ENCODE results near the gene NPAS3.

Gene NPAS3

GRCh38 chr14:33646692-33647260 lies 708.1 kb downstream of the NPAS3 start:
- FAIRE-seq (no peak), DNase-seq (ENCODE audit: insufficient read length, low spot score) (no peak)

DNA sequence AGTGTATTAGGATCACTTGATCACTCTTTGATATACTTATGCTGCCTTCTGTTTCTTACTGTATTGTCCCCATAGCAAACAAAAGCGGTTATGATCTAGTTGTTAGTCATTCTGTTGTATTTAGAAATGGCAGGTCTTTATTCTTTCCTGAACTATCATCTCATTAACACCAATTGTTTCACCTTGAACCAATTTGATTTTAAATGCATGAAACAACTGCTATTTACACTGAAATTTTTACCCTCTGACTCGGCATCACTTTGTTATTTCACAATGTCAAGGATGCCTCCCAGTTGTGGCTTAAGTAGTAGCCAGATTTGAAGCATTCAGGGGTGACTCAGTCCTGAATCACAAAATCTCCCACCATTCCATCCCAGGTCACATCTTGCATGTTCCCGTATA lies 708.7 kb downstream of the NPAS3 start:
- FAIRE-seq (no peak), DNase-seq (ENCODE audit: insufficient read length, low spot score) (no peak)

- FAIRE-seq (no peak), DNase-seq (ENCODE audit: insufficient read length, low spot score) (no peak)
Measured at GRCh38 chr14:33650430-33650829, 711.8 kb downstream of the NPAS3 start.

DNA sequence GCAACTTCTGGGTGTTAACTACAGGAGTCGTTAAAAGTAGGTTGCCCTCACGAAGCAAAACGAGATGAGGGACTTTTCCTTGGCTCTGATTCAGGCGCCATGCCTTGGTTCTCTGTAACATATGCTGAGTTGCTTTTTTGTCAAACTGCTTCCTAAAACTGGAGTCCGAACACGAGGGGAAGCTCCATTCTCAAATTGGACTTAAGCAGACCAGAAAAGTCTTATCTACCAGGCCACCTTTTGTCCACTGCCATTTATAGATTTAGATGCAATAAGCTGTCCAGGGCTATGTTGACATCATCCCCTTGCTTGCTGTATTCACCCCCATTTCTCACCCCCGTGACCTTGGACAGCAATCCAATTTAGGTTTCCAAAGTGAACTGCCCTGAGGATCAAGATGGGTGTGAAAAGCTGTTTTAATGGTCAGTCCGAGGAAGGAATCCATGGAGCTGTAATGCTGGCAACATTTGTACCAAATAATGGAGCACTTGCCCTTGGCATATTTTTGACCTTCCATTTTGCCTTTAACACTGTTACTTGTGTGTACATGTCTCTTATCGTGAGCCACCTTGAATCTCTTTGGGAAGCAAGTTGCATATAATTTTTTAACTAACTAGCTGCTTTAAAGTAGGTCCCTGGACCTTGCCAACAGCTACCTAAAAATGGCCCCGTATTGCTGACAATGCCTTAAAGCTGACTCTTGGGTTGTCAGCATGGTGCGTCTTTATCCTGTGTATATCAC lies 714.1 kb downstream of the NPAS3 start:
- DNase-seq (ENCODE audit: insufficient read length, low spot score) (no peak), FAIRE-seq (no peak)

GRCh38 chr14:33653308-33653695 lies 714.6 kb downstream of the NPAS3 start:
- DNase-seq (ENCODE audit: insufficient read length, low spot score): no peak
- no peak for FAIRE-seq

DNA sequence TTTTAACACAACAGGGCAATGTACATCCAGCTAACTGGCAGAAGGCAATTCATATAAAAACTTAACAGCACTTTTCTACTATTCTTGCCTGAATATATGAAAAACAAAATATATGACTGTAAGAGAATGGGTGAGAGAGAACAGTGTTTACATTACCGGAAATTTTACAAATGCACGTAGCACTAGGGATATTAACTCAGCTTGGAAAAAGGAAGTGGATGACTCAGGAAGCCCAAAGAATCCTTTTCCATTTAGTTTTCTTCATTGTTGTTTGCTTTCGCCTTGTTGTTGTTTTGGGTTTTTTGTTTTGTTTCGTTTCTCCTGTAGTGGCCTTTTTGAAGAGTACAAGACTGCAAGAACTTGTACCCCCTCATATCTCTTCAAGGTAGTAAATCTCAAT lies 716.7 kb downstream of the NPAS3 start:
- FAIRE-seq: no peak
- no peak for DNase-seq (ENCODE audit: insufficient read length, low spot score)

DNA sequence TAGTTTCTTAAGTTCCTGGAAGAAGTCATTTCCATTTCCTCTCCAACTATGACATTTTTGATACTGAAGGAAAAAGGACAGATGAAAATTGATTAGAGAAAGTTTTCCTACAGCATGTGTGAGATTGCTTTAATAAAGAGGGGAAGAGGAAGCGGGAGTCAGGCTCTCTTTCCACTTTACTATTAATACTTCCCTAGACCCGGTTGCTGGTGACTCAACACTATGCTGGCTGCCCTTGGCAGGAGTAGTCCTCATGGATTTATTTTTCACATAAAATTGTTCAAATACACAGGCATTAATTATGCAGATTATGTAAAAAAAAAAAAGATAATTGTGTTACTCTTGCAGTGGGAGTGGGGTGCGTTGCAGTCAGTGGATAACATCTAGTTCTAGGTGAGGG lies 718.8 kb downstream of the NPAS3 start:
- DNase-seq (ENCODE audit: insufficient read length, low spot score) (no peak), FAIRE-seq (no peak)

GRCh38 chr14:33660248-33660647 lies 721.6 kb downstream of the NPAS3 start:
- FAIRE-seq: no peak
- no peak for DNase-seq (ENCODE audit: insufficient read length, low spot score)

DNA sequence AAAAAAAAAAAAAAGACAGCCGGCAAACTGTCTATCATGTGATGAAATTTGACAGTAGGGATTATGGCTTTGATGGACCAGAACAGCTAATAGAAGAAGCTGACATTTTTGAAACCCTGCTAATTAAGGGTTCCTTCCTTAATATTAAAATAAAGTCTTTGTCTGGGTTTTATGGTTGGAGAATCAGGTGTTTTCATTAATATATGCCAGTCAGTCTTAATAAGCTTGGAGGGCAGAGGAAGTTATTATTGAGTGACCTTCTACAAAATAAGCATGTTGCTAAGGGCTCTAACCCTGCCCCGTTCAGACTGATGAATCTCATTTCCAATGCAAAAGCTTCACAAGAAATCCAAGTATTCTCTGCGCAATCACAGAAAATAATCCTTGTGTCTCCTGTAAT lies 722.4 kb downstream of the NPAS3 start:
- FAIRE-seq (no peak), DNase-seq (ENCODE audit: insufficient read length, low spot score) (no peak)

- DNase-seq (ENCODE audit: insufficient read length, low spot score) (no peak), FAIRE-seq (no peak)
Measured at GRCh38 chr14:33668066-33668465, 729.4 kb downstream of the NPAS3 start.

- FAIRE-seq: no peak
- no peak for DNase-seq (ENCODE audit: insufficient read length, low spot score)
Measured at GRCh38 chr14:33669111-33669510, 730.4 kb downstream of the NPAS3 start.

GRCh38 chr14:33670235-33670634 lies 731.6 kb downstream of the NPAS3 start:
- FAIRE-seq (no peak), DNase-seq (ENCODE audit: insufficient read length, low spot score) (no peak)

- DNase-seq (ENCODE audit: insufficient read length, low spot score) (no peak), FAIRE-seq (no peak)
Measured at GRCh38 chr14:33671556-33671955, 732.9 kb downstream of the NPAS3 start.

DNA sequence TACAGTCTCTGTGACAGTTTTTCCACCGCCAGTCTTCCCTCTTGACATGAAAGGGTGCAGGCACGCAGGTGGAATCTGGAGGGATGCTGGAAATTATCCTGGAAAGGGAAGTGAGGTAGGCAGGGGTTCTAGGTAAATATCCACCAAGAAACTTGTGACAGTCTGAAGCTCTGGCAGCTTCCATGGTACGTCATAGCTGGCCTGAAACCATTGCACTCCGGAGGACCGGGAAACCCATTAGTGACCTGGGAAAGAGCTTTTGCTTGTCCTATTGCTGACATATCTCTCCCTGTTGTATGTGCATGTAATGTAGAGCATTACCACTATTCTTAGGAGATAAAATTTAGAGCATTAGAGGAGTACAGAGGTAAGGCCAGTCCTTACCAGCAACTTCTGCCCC lies 736.2 kb downstream of the NPAS3 start:
- no peak for DNase-seq (ENCODE audit: insufficient read length, low spot score)

DNA sequence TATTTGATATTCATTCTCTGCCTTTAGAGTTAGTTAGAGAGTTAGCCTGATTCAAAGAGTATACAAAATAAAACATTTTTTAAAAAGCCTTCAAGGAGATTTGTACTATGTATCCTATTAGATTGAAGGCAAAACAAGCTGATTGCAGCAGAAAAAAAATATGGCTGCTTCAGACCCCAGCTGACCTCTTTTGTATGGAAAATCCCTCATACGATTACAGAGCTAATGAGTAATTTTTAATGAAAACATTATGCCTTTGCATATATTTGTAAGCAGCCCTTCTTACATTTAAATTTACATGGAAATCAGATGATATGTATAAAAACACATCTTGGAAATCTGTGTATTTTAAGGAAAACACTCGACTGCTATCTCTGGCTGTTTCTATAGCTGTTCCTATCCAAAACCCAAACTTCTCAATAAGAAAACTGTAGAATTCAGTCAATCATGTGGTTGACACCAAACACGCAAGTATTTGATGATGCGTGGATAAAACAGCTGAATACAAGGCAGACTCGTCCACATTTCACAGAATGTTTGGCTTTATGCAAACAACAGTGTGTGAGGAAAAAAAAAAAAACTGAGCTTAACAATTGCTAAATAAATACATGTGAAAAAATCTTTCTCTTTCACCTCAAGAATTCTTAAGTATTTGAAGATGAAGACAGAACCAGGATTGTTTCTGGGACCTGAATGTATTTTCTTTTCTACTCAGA lies 736.9 kb downstream of the NPAS3 start:
- FAIRE-seq (no peak), DNase-seq (ENCODE audit: insufficient read length, low spot score) (no peak)

More for the DNA sequence above, 736.2 kb downstream of the NPAS3 start:
- FAIRE-seq: no peak

- FAIRE-seq (no peak), DNase-seq (ENCODE audit: insufficient read length, low spot score) (no peak)
Measured at GRCh38 chr14:33676135-33676566, 737.5 kb downstream of the NPAS3 start.

- DNase-seq (ENCODE audit: insufficient read length, low spot score): no peak
- FAIRE-seq: no peak
Measured at GRCh38 chr14:33676891-33677290, 738.2 kb downstream of the NPAS3 start.

GRCh38 chr14:33678005-33678404 lies 739.3 kb downstream of the NPAS3 start:
- DNase-seq (ENCODE audit: insufficient read length, low spot score) (no peak), FAIRE-seq (no peak)

DNA sequence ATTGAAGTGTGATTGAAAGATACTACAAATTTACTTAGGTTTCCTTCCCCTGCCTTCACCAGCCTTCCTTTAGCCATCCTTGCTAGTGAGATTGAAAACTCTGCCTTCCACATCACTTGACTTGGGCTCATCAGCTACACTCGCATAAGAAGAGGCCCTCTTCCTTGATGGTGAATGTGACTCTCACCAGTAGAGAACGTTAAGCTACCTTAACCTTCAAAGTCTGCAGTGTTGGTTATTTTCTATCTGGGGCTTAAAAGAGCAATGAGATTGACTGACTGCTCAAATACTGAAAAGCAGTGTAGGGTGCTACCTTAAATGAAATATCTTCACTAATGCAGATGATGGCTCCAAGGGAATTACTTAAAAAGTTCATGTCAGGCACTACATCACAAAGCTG lies 740.3 kb downstream of the NPAS3 start:
- FAIRE-seq: no peak

DNA sequence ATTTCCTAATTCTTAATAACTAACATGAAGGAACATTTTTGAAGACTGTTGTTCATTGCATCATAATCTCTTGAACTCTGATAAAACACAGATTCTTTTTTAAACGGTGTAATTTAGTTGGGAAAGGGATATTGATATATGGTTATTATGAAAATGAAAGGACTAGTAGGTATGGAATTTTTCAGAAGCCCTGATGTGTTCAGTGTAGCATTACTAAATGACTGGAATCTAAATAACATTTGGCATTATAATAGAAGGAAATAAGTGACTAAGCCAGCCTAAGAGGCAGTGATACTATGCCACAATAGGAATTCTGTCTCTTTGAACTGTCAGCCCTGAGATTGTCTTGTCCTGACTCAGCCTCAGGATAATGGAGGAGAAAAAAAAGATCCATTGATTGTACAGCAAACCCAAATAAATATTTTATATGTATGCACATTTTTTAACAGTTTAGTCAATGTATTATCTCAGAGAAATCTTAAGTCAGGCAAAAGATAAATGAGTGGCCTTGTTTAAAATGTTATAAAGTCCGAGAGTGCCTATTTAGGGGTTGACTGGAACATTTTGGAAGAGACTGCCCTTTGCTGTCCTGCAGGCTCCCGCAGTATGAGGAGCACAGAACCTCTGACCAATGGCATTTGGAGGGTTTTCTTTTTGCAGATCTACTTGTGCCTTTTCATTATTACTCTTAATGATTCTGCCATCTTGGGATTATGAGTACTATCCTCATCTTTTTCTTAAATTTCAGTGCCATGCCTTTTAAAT lies 741.0 kb downstream of the NPAS3 start:
- no peak for DNase-seq (ENCODE audit: insufficient read length, low spot score)

More for the DNA sequence above, 740.3 kb downstream of the NPAS3 start:
- no peak for DNase-seq (ENCODE audit: insufficient read length, low spot score)

DNA sequence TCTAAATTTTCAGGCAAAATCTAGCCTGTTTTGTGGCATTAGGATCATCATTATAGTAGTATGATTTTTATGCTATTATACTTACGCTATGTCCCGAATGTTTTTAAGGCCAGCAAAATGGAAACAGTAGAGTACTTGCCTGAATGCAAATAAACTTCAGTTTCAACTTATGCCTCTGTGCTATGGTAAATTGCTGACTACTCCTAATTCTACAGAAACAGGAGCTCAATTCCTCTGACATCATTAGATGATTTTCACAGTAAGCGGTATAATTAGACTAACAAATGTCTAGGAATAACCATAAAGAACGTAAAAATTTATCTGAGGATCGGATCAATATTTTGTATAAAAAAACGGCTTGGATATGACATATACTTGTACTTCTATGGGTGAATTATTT lies 742.2 kb downstream of the NPAS3 start:
- FAIRE-seq: no peak
- DNase-seq (ENCODE audit: insufficient read length, low spot score): no peak

More for the DNA sequence above, 741.0 kb downstream of the NPAS3 start:
- FAIRE-seq: no peak

All from GM19239 (cell line).